Measurements from ENCODE around the gene P4HA2.

The P4HA2 gene

GRCh38 chr5:132269635-132270334 is 42.1 kb upstream of the P4HA2 start:
- H3K9ac ChIP-seq (ENCODE audit: low read depth, low read length), result no peak overlapping the region
- WGBS, result 94% methylated on average over 3 of the region's 3 CpGs
- no peaks in the 10 kb centered on the region for H3K36me3 ChIP-seq (ENCODE audit: insufficient read depth, low read length)
- H3K4me3 ChIP-seq (ENCODE audit: low read length), result no peak overlapping the region
- H3K27me3 ChIP-seq (ENCODE audit: insufficient read depth, low read length), result no peaks in the 10 kb centered on the region
- no peaks in the 10 kb centered on the region for H3K9me3 ChIP-seq (ENCODE audit: insufficient read depth, low read depth, low read length)
- H3K27ac ChIP-seq (ENCODE audit: low read depth, low read length), result no peak overlapping the region
- peaks cover 6% of the 10 kb centered on the region; the same call in 1 of the 2 replicates for H3K4me1 ChIP-seq (ENCODE audit: insufficient read depth, low read length)

- H3K9me3 ChIP-seq (ENCODE audit: insufficient read depth, low read depth, low read length), result no peaks in the 10 kb centered on the region
- no peaks in the 10 kb centered on the region for H3K27me3 ChIP-seq (ENCODE audit: insufficient read depth, low read length)
- H3K36me3 ChIP-seq (ENCODE audit: insufficient read depth, low read length), result no peaks in the 10 kb centered on the region
- 68% methylated on average over 8 of the region's 8 CpGs for whole genome bisulfite sequencing
- no peak overlapping the region for H3K4me3 ChIP-seq (ENCODE audit: low read length)
- H3K9ac ChIP-seq (ENCODE audit: low read depth, low read length), result no peak overlapping the region
- no peak overlapping the region for H3K27ac ChIP-seq (ENCODE audit: low read depth, low read length)
- H3K4me1 ChIP-seq (ENCODE audit: insufficient read depth, low read length), result peaks cover 6% of the 10 kb centered on the region; the same call in 1 of the 2 replicates
Measured at GRCh38 chr5:132268769-132269551, 41.3 kb upstream of the P4HA2 start.

- H3K4me3 ChIP-seq (ENCODE audit: low read length), result no peak overlapping the region
- H3K27ac ChIP-seq (ENCODE audit: low read depth, low read length), result no peak overlapping the region
- H3K36me3 ChIP-seq (ENCODE audit: insufficient read depth, low read length), result no peaks in the 10 kb centered on the region
- H3K9ac ChIP-seq (ENCODE audit: low read depth, low read length), result no peak overlapping the region
- H3K4me1 ChIP-seq (ENCODE audit: insufficient read depth, low read length), result peaks cover 6% of the 10 kb centered on the region; the same call in 1 of the 2 replicates
- no peaks in the 10 kb centered on the region for H3K27me3 ChIP-seq (ENCODE audit: insufficient read depth, low read length)
- 86% methylated on average over 6 of the region's 6 CpGs for WGBS
- H3K9me3 ChIP-seq (ENCODE audit: insufficient read depth, low read depth, low read length), result no peaks in the 10 kb centered on the region
Measured at GRCh38 chr5:132267931-132268768, 40.5 kb upstream of the P4HA2 start.

GRCh38 chr5:132267166-132267739 is 39.6 kb upstream of the P4HA2 start:
- Histone ChIP-seq H3K9me3 (ENCODE audit: insufficient read depth, low read depth, low read length) (no peaks in the 10 kb centered on the region), H3K4me3 (ENCODE audit: low read length) (no peak overlapping the region), H3K9ac (ENCODE audit: low read depth, low read length) (no peak overlapping the region), H3K4me1 (ENCODE audit: insufficient read depth, low read length) (peaks cover 6% of the 10 kb centered on the region; the same call in 1 of the 2 replicates), H3K27ac (ENCODE audit: low read depth, low read length) (no peak overlapping the region), H3K27me3 (ENCODE audit: insufficient read depth, low read length) (no peaks in the 10 kb centered on the region), H3K36me3 (ENCODE audit: insufficient read depth, low read length) (no peaks in the 10 kb centered on the region)

- Histone ChIP-seq H3K4me3 (ENCODE audit: low read length) (no peak overlapping the region), H3K36me3 (ENCODE audit: insufficient read depth, low read length) (no peaks in the 10 kb centered on the region), H3K27ac (ENCODE audit: low read depth, low read length) (no peak overlapping the region), H3K9me3 (ENCODE audit: insufficient read depth, low read depth, low read length) (no peaks in the 10 kb centered on the region), H3K27me3 (ENCODE audit: insufficient read depth, low read length) (no peaks in the 10 kb centered on the region), H3K9ac (ENCODE audit: low read depth, low read length) (no peak overlapping the region), H3K4me1 (ENCODE audit: insufficient read depth, low read length) (peaks cover 6% of the 10 kb centered on the region; the same call in 1 of the 2 replicates)
- WGBS, result 94% methylated on average over 1 of the region's 1 CpG
Measured at GRCh38 chr5:132266836-132267160, 39.1 kb upstream of the P4HA2 start.

GRCh38 chr5:132266031-132266835 is 38.6 kb upstream of the P4HA2 start:
- no peaks in the 10 kb centered on the region for H3K9me3 ChIP-seq (ENCODE audit: insufficient read depth, low read depth, low read length)
- H3K27me3 ChIP-seq (ENCODE audit: insufficient read depth, low read length), result no peaks in the 10 kb centered on the region
- WGBS, result 92% methylated on average over 7 of the region's 7 CpGs
- no peak overlapping the region for H3K27ac ChIP-seq (ENCODE audit: low read depth, low read length)
- no peak overlapping the region for H3K9ac ChIP-seq (ENCODE audit: low read depth, low read length)
- H3K4me3 ChIP-seq (ENCODE audit: low read length), result no peak overlapping the region
- H3K36me3 ChIP-seq (ENCODE audit: insufficient read depth, low read length), result no peaks in the 10 kb centered on the region
- H3K4me1 ChIP-seq (ENCODE audit: insufficient read depth, low read length), result peaks cover 6% of the 10 kb centered on the region; the same call in 1 of the 2 replicates

GRCh38 chr5:132265336-132266030 is 37.8 kb upstream of the P4HA2 start:
- no peaks in the 10 kb centered on the region for H3K9me3 ChIP-seq (ENCODE audit: insufficient read depth, low read depth, low read length)
- H3K4me1 ChIP-seq (ENCODE audit: insufficient read depth, low read length), result peaks cover 8% of the 10 kb centered on the region; the same call in 1 of the 2 replicates
- no peaks in the 10 kb centered on the region for H3K36me3 ChIP-seq (ENCODE audit: insufficient read depth, low read length)
- no peak overlapping the region for H3K27ac ChIP-seq (ENCODE audit: low read depth, low read length)
- no peak overlapping the region for H3K4me3 ChIP-seq (ENCODE audit: low read length)
- H3K9ac ChIP-seq (ENCODE audit: low read depth, low read length), result no peak overlapping the region
- H3K27me3 ChIP-seq (ENCODE audit: insufficient read depth, low read length), result no peaks in the 10 kb centered on the region
- 76% methylated on average over 8 of the region's 8 CpGs for WGBS

- Histone ChIP-seq H3K4me1 (ENCODE audit: insufficient read depth, low read length) (peaks cover 11% of the 10 kb centered on the region; the same call in 1 of the 2 replicates), H3K27me3 (ENCODE audit: insufficient read depth, low read length) (no peaks in the 10 kb centered on the region), H3K9me3 (ENCODE audit: insufficient read depth, low read depth, low read length) (no peaks in the 10 kb centered on the region), H3K9ac (ENCODE audit: low read depth, low read length) (no peak overlapping the region), H3K27ac (ENCODE audit: low read depth, low read length) (no peak overlapping the region), H3K36me3 (ENCODE audit: insufficient read depth, low read length) (no peaks in the 10 kb centered on the region), H3K4me3 (ENCODE audit: low read length) (no peak overlapping the region)
- 81% methylated on average over 4 of the region's 4 CpGs for WGBS
Measured at GRCh38 chr5:132264546-132265335, 37.1 kb upstream of the P4HA2 start.

GRCh38 chr5:132263548-132264261 is 36.1 kb upstream of the P4HA2 start:
- Histone ChIP-seq H3K27me3 (ENCODE audit: insufficient read depth, low read length) (peaks cover 3% of the 10 kb centered on the region; the same call in 1 of the 2 replicates), H3K4me1 (ENCODE audit: insufficient read depth, low read length) (peaks cover 16% of the 10 kb centered on the region; the same call in 1 of the 2 replicates), H3K9me3 (ENCODE audit: insufficient read depth, low read depth, low read length) (no peaks in the 10 kb centered on the region), H3K27ac (ENCODE audit: low read depth, low read length) (no peak overlapping the region), H3K9ac (ENCODE audit: low read depth, low read length) (no peak overlapping the region), H3K36me3 (ENCODE audit: insufficient read depth, low read length) (no peaks in the 10 kb centered on the region), H3K4me3 (ENCODE audit: low read length) (no peak overlapping the region)
- 88% methylated on average over 6 of the region's 7 CpGs for WGBS

Data from HUES64 (cell line).